HepG2 (cell line): Measurements from ENCODE around the gene SMOC1. TPM values are rescaled to one million over a fixed set of nuclear protein-coding genes. Genes with fewer than 3 reads are reported as not detected.
A peak's percentile ranks its signal among the peaks of the same experiment; 100 is the strongest.

Experiments
- ATAC-seq: fragments of 200-7000 bp; cut with Tn5 transposase; 3 replicates; pipeline ENCODE4 v1.9.1; 2020; ENCODE audit warnings: mild to moderate bottlenecking, moderate library complexity
- BruUV-seq: library from RNA; stranded (reverse); fragments of 400-500 nt; replicated peaks from 2 replicates; lab custom pipeline; 2021; lab: Mats Ljungman, UMichigan
- CTCF ChIA-PET: fragments of 300-600 bp; formaldehyde crosslinking; extraction: SDS; loops from one replicate; lab custom pipeline; 2021; ENCODE audit warnings: low total read pairs, inconsistent platforms, low intra/inter-chr PET ratio; lab: Yijun Ruan, JAX
- POLR2A ChIA-PET: fragments of 350-600 bp; sonication (Branson Sonifier 250); formaldehyde crosslinking; loops from one replicate; lab custom pipeline; 2020; ENCODE audit warnings: antibody characterized with exemption, inconsistent platforms; lab: Yijun Ruan, JAX
- DNase-seq: peaks from one replicate; pipeline ENCODE4 v3.0.0-alpha.2; 2015; ENCODE audit warnings: low spot score
- FAIRE-seq: peaks from 3 replicates; lab custom pipeline; 2011; peaks lifted over from hg19 to GRCh38; lab: Jason Lieb, UNC
- H2AFZ ChIP-seq: one replicate; pipeline ENCODE4 v1.6.1; 2011; ENCODE audit warnings: low read length, inconsistent platforms
- H3K27ac ChIP-seq: fragments of 300-600 bp; 3 replicates; pipeline ENCODE4 v1.8.0; 2011; ENCODE audit warnings: mixed run types, mild to moderate bottlenecking, mixed read lengths, low read length, inconsistent platforms; ENCODE audit not compliant: insufficient read depth; ENCODE audit errors: extremely low read length
- H3K27me3 ChIP-seq, 2 experiments: fragments of 200-600 bp in 1 of 2; 2 replicates in 1 of 2; 3 replicates in 1 of 2; pipeline versions ENCODE4 v1.6.0 to v1.8.0; 2011; ENCODE audit warnings: low read length in 2 of 2, mild to moderate bottlenecking in 2 of 2, moderate library complexity in 2 of 2, inconsistent platforms in 1 of 2; ENCODE audit not compliant: insufficient read depth in 2 of 2, control insufficient read depth in 1 of 2
- H3K36me3 ChIP-seq, 2 experiments: fragments of 200-600 bp in 1 of 2; replicated peaks in 1 of 2; 2 replicates in 1 of 2; 3 replicates in 1 of 2; pipeline versions ENCODE4 v1.5.1 to v1.8.0; 2011; ENCODE audit warnings: low read length in 2 of 2, inconsistent platforms in 1 of 2; ENCODE audit not compliant: insufficient read depth in 2 of 2, control insufficient read depth in 1 of 2
- H3K4me1 ChIP-seq: 2 replicates; pipeline ENCODE4 v1.5.1; 2012; ENCODE audit warnings: low read length, inconsistent platforms; ENCODE audit not compliant: insufficient read depth
- H3K4me2 ChIP-seq: 2 replicates; pipeline ENCODE4 v1.6.0; 2011; ENCODE audit warnings: low read depth, low read length, inconsistent platforms
- H3K4me3 ChIP-seq, 3 experiments: fragments of 200-600 bp in 1 of 3; sonication (generic), shearing (Covaris generic) in 1 of 3; replicated peaks in 1 of 3; 2 replicates each; pipeline ENCODE4 v1.5.1; 2011 to 2016; ENCODE audit warnings: low read length in 3 of 3, inconsistent platforms in 2 of 3, low read depth in 2 of 3, mild to moderate bottlenecking in 2 of 3, control low read depth in 1 of 3, mixed read lengths in 1 of 3; ENCODE audit not compliant: insufficient read depth in 1 of 3
- H3K79me2 ChIP-seq: one replicate; pipeline ENCODE4 v1.6.1; 2011; ENCODE audit warnings: low read length, inconsistent platforms; ENCODE audit not compliant: insufficient read depth
- H3K9ac ChIP-seq: 2 replicates; pipeline ENCODE4 v1.6.0; 2011; ENCODE audit warnings: mild to moderate bottlenecking, low read depth, low read length, inconsistent platforms; ENCODE audit not compliant: insufficient read depth
- H3K9me3 ChIP-seq: 2 replicates; pipeline ENCODE4 v1.5.1; 2012; ENCODE audit warnings: mild to moderate bottlenecking, low read length
- H4K20me1 ChIP-seq: 2 replicates; pipeline ENCODE4 v1.6.0; 2011; ENCODE audit warnings: inconsistent platforms, mild to moderate bottlenecking, low read length, moderate library complexity; ENCODE audit not compliant: insufficient read depth
- ARHGAP35 ChIP-seq: sonication (generic); formaldehyde crosslinking; IDR thresholded peaks from 2 replicates; pipeline ENCODE4 v1.9.0; 2022; ENCODE audit warnings: mild to moderate bottlenecking, inconsistent platforms, moderate library complexity, missing genetic modification reagents, borderline replicate concordance
- ATF7 ChIP-seq, 2 experiments: fragments of 450-650 bp in 1 of 2; sonication (generic) in 1 of 2; formaldehyde crosslinking in 1 of 2; IDR thresholded peaks; 2 replicates each; pipeline versions ENCODE4 v1.4.0 to v1.6.1; 2016 to 2020; ENCODE audit warnings: antibody characterized with exemption in 1 of 2, mild to moderate bottlenecking in 1 of 2, missing genetic modification reagents in 1 of 2
- CSRNP2 ChIP-seq: sonication (generic); formaldehyde crosslinking; conservative IDR thresholded peaks from 2 replicates; pipeline ENCODE4 v1.8.0; 2022; ENCODE audit warnings: low read depth, missing genetic modification reagents
- FOXA1 ChIP-seq, 2 experiments: fragments of 450-650 bp in 1 of 2; sonication (generic) in 1 of 2; formaldehyde crosslinking in 1 of 2; IDR thresholded peaks; 2 replicates each; pipeline versions ENCODE4 v1.4.0 to v1.6.1; 2016 to 2020; ENCODE audit warnings: missing genetic modification reagents in 1 of 2
- HBP1 ChIP-seq: IDR thresholded peaks from 2 replicates; pipeline ENCODE4 v1.6.1; 2016; ENCODE audit warnings: low read depth, control low read depth
- NFKBIZ ChIP-seq: IDR thresholded peaks from 2 replicates; pipeline ENCODE4 v1.6.1; 2018; ENCODE audit warnings: missing genetic modification reagents, missing compliant biosample characterization
- NKX3-1 ChIP-seq: sonication (generic); formaldehyde crosslinking; IDR thresholded peaks from 2 replicates; pipeline ENCODE4 v1.5.0; 2020; ENCODE audit warnings: missing genetic modification reagents
- NPAS2 ChIP-seq: sonication (generic); formaldehyde crosslinking; IDR thresholded peaks from 2 replicates; pipeline ENCODE4 v1.8.0; 2022; ENCODE audit warnings: mild to moderate bottlenecking, missing genetic modification reagents, borderline replicate concordance
- NR2F2 ChIP-seq: IDR thresholded peaks from 2 replicates; pipeline ENCODE4 v1.6.1; 2012; ENCODE audit warnings: low read depth, inconsistent platforms, borderline replicate concordance
- POLR2A ChIP-seq, 2 experiments: IDR thresholded peaks; 2 replicates each; pipeline ENCODE4 v1.6.1; 2011; ENCODE audit warnings: low read depth in 2 of 2, low read length in 2 of 2, mild to moderate bottlenecking in 1 of 2, moderate library complexity in 1 of 2; ENCODE audit not compliant: insufficient read depth in 1 of 2
- PTBP1 ChIP-seq: fragments of 200-400 bp; formaldehyde crosslinking; IDR thresholded peaks from 2 replicates; pipeline ENCODE4 v1.6.1; 2018; ENCODE audit warnings: low read length, low read depth; ENCODE audit not compliant: poor library complexity, severe bottlenecking
- RARA ChIP-seq: IDR thresholded peaks from 2 replicates; pipeline ENCODE4 v1.6.1; 2016; ENCODE audit warnings: missing genetic modification reagents, missing compliant biosample characterization
- RFXANK ChIP-seq: IDR thresholded peaks from 2 replicates; pipeline ENCODE4 v1.6.1; 2016
- SMARCE1 ChIP-seq: fragments of 450-650 bp; IDR thresholded peaks from 2 replicates; pipeline ENCODE4 v1.6.1; 2017; ENCODE audit warnings: borderline replicate concordance
- TSC22D2 ChIP-seq: sonication (generic); formaldehyde crosslinking; IDR thresholded peaks from 2 replicates; pipeline ENCODE4 v1.5.1; 2020; ENCODE audit warnings: missing genetic modification reagents, mild to moderate bottlenecking, borderline replicate concordance
- XBP1 ChIP-seq: sonication (generic); formaldehyde crosslinking; IDR thresholded peaks from 2 replicates; pipeline ENCODE4 v1.5.0; 2020; ENCODE audit warnings: missing genetic modification reagents
- ZC3H4 ChIP-seq: sonication (generic); formaldehyde crosslinking; IDR thresholded peaks from 2 replicates; pipeline ENCODE4 v1.4.0; 2020; ENCODE audit warnings: missing genetic modification reagents, borderline replicate concordance
- ZFAT ChIP-seq: sonication (generic); formaldehyde crosslinking; conservative IDR thresholded peaks from 2 replicates; pipeline ENCODE4 v1.8.1; 2023; ENCODE audit warnings: missing genetic modification reagents, inconsistent platforms
- ZFX ChIP-seq: sonication (generic); formaldehyde crosslinking; IDR thresholded peaks from 2 replicates; pipeline ENCODE4 v1.4.0; 2020; ENCODE audit warnings: mild to moderate bottlenecking, low read depth, missing genetic modification reagents, moderate library complexity
- WGBS: methylation state at CpG from one replicate; pipeline ENCODE4 v1.1.6; 2017; ENCODE audit warnings: low lambda C conversion rate; 5-methylcytosine and 5-hydroxymethylcytosine counted together
- in situ Hi-C: cut with HindIII; loops from 2 replicates; pipeline ENCODE4 v1.10.0; 2017; ENCODE audit warnings: low pct_unique_long_range_greater_than_20kb; ENCODE audit not compliant: extremely low pct_ligation_motif_present
- intact Hi-C: fragments of 100-400 bp; cut with micrococcal nuclease; formaldehyde crosslinking; loops from one replicate; pipeline ENCODE4 v1.10.0; 2022; ENCODE audit not compliant: unreplicated experiment
- polyA plus RNA-seq, 8 experiments: library from polyadenylated mRNA; depleted of rRNA in 3 of 8; stranded (reverse) in 7 of 8; unstranded in 1 of 8; fragments of >200 nt; fragmentation: Illumina TruSeq in 4 of 8; extraction: Trizol in 4 of 8; gene quantifications; 2 replicates each; pipeline versions ENCODE4 v1.2.1 to v1.2.3, GENCODE V29; 2011 to 2016; ENCODE audit warnings: low read depth in 4 of 8, missing spikeins in 1 of 8, mixed read lengths in 1 of 8; ENCODE audit not compliant: insufficient read depth in 1 of 8
- total RNA-seq, 5 experiments: library from RNA; depleted of rRNA; stranded (reverse); fragments of >200 nt; fragmentation: Illumina TruSeq; extraction: Trizol; gene quantifications; 2 replicates each; pipeline ENCODE4 v1.2.3, GENCODE V29; 2016; ENCODE audit warnings: low read depth in 1 of 5

Gene SMOC1
- total and polyA plus RNA-seq, 2 of the 13 experiments (the other 11 are each of a cell fraction or from before 2014, with no cell fraction given), result 17.8 to 35.6 TPM

GRCh38 chr14:69933623-69934275, 54.5 kb downstream of the SMOC1 start (continued):
- TF ChIP-seq HBP1 (CRISPR knock-in tag) (no peak), ZFX (CRISPR knock-in tag) (no peak), CSRNP2 (no peak), NPAS2 (CRISPR knock-in tag) (no peak), RARA (CRISPR knock-in tag) (0 out of 2 replicates have a peak, but pooled peaks have one; percentile 7), NKX3-1 (CRISPR knock-in tag) (no peak)

- ChIA-PET POLR2A (interaction anchor here (0.9 to 1.1 kb wide), 3 partner anchors 35 to 58 kb away, joined by 3 to 15 read pairs (median 4); partner anchors contain the start of gene SMOC1), CTCF (no interaction called here)
- in situ Hi-C loops (no loop called here), intact Hi-C loops (loop anchor here (2.0 kb wide), 1 partner anchor 61 kb away; no protein-coding TSS in a partner anchor)
- no peaks in the 10 kb centered on the region for H3K27me3 ChIP-seq
- H3K9ac ChIP-seq, result no peak overlapping the region; the same call in 1 of the 2 replicates
- no TSS peak for BruUV-seq
- no peak overlapping the region for H2AFZ ChIP-seq
- H4K20me1 ChIP-seq, result no peaks in the 10 kb centered on the region; the same call in 1 of the 2 replicates
- peak overlapping the region in 2 of 3 experiments; percentile 4 to 44; a peak in 2 of 6 replicates for H3K4me3 ChIP-seq
- DNase-seq (peak; percentile 71), FAIRE-seq (peak; percentile 85), ATAC-seq (peak; percentile 88)
- H3K79me2 ChIP-seq, result peaks cover 28% of the 10 kb centered on the region
- peak overlapping the region; percentile 63 for H3K4me2 ChIP-seq
- 4% methylated on average over 12 of the region's 12 CpGs for WGBS
- no peaks in the 10 kb centered on the region for H3K9me3 ChIP-seq
- H3K27ac ChIP-seq, result peak overlapping the region; percentile 55
- peaks cover 74% of the 10 kb centered on the region for H3K4me1 ChIP-seq
- 0 out of 5 replicates have a peak, but pooled peaks cover 0 to 4% of the 10 kb centered on the region in 2 experiments for H3K36me3 ChIP-seq
- TF ChIP-seq ZFX (CRISPR knock-in tag), result peak; percentile 75
- no peak for TF ChIP-seq POLR2A (IDR thresholded peaks at IDR 0.05; ENCODE audit: insufficient read depth in 1 of 2, low read depth in 2 of 2, low read length in 2 of 2)
- TF ChIP-seq NFKBIZ (CRISPR knock-in tag), result no peak
- TF ChIP-seq RFXANK, result no peak
- no peak for TF ChIP-seq ATF7 (IDR thresholded peaks at IDR 0.05)
- no peak for TF ChIP-seq ATF7 (CRISPR knock-in tag; IDR thresholded peaks at IDR 0.05)
- TF ChIP-seq ZC3H4, result no peak
- TF ChIP-seq ARHGAP35 (CRISPR knock-in tag), result no peak
- TF ChIP-seq NR2F2, result no peak
- TF ChIP-seq ZFAT (CRISPR knock-in tag), result no peak
- TF ChIP-seq FOXA1 (IDR thresholded peaks at IDR 0.05), result no peak
- TF ChIP-seq FOXA1 (CRISPR knock-in tag; IDR thresholded peaks at IDR 0.05), result 0 out of 2 replicates have a peak, but pooled peaks have one; percentile 31
- no peak for TF ChIP-seq XBP1 (CRISPR knock-in tag)
- no peak for TF ChIP-seq SMARCE1
- no peak for TF ChIP-seq TSC22D2 (CRISPR knock-in tag)
- TF ChIP-seq PTBP1, result no peak
Measured at GRCh38 chr14:69937367-69938081, 58.3 kb downstream of the SMOC1 start.
